ENCODE results near the gene CCR4. TPM values are rescaled to one million over a fixed set of nuclear protein-coding genes. Genes with fewer than 3 reads are reported as not detected.
"Not testable (repeated sequence)": the region's sequence is repeated elsewhere in the genome, so short reads cannot be mapped to it uniquely, and the experiment has no call there.

CCR4 gene
- total RNA-seq, 1 experiment from 2014 or later: not detected

DNA sequence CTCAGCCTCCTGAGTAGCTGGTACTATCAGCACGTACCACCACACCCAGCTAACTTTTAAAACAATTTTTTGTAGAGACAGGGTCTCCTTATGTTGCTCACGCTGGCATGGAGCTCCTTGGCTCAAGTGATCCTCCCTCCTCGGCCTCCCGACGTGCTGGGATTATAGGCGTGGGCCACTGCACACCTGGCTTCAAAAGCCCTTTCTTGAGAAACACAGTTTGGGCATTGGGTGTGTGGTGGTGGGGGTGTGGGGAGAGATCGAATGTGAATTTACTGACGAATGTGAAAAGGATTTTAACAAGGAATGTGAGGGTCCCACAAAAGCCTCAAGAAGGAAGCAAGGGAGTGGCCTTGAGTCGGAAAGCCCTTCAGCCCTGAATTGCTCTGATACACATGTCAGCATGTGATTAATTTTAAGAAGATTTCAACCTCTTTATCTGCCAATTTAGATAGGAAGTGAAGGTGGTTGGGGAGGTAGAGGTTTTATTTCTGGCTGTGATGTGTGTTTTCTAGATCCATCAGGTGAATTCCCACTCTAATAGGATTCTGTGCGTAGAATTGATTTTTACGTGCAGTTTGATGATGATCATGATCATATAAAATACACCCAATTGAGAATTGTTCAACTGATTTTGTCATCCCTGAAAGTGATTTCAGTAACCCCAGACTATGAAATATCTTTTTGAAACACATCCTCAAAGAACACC, 1.1 kb downstream of the CCR4 start:
- no peak for DNase-seq (ENCODE audit: low spot score)

DNA sequence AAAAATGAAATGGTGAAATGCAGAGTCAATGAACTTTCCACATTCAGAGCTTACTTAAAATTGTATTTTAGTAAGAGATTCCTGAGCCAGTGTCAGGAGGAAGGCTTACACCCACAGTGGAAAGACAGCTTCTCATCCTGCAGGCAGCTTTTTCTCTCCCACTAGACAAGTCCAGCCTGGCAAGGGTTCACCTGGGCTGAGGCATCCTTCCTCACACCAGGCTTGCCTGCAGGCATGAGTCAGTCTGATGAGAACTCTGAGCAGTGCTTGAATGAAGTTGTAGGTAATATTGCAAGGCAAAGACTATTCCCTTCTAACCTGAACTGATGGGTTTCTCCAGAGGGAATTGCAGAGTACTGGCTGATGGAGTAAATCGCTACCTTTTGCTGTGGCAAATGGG, 3.1 kb downstream of the CCR4 start:
- no peak for DNase-seq (ENCODE audit: low spot score)

DNA sequence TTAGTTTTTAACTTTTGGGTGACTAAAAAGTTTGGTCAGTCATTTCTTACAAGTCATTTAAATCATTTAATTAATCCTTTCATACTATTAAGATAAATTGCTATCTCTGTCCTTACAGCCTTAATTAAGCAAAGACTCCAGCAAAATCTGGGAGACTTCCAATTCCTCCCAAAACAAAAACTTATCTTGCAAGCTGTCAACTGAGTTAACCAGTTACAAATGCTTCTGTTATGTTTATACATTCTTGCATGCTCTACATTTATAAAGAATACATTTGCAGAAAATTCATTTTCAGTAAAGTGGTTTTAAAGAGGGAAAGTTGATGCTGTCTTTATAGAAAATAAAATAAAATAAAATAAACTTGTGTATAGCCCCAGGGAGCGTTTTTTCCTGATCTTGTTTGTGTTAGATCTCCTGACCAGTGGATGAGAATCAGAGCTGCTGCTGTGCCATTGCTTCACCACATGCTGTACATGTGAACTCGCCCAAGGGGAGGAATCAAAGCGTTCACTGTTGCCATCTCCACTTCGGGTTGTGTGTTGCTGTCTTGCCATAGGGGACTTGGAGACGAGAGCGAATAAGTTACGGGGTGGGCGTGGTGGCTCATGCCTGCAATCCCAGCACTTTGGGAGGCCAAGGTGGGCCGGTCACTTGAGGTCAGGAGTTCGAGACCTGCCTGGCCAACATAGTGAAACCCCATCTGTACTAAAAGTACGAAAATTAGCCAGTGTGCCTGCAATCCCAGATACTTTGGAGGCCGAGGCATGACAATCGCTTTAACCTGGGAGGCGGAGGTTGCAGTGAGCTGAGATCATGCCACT, 5.5 kb downstream of the CCR4 start:
- no peak for DNase-seq (ENCODE audit: low spot score)

DNA sequence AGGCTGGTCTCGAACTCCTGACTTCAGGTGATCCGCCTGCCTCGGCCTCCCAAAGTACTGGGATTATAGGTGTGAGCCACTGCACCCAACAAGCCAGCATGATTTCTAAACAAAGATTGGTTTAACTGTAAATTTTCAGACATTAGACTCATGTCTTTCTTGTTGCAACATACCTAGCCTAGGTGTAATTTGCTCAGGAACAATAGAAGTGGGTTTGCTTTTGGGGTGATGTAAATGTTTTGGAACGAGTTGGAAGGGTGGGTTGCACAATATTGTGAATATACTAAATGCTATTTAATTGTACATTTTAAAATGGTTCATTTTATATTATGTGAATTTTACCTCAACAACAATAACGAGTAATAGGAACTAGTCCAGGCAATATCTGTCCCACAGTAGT, 7.1 kb downstream of the CCR4 start:
- DNase-seq (ENCODE audit: low spot score): no peak

DNA sequence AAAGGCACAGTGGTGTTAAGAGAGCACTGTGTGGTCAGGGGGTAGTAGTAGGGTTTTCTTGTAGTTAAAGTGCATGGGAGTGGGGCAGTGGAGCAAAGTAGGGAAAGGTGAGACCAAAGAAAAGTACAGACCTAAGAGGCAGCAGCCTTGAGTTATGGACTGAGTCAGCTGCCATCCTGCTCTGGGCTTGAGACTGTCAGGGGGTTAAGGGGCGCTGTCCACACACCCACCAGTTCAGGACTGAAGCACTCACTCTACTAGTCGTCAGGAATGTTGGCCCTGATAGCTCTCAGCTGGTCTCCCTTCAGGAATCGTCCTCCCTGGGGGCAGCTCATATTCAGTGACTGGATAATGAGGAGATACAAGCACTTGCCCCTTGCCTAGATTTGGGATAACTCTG, 7.9 kb downstream of the CCR4 start:
- no peak for DNase-seq (ENCODE audit: low spot score)

DNA sequence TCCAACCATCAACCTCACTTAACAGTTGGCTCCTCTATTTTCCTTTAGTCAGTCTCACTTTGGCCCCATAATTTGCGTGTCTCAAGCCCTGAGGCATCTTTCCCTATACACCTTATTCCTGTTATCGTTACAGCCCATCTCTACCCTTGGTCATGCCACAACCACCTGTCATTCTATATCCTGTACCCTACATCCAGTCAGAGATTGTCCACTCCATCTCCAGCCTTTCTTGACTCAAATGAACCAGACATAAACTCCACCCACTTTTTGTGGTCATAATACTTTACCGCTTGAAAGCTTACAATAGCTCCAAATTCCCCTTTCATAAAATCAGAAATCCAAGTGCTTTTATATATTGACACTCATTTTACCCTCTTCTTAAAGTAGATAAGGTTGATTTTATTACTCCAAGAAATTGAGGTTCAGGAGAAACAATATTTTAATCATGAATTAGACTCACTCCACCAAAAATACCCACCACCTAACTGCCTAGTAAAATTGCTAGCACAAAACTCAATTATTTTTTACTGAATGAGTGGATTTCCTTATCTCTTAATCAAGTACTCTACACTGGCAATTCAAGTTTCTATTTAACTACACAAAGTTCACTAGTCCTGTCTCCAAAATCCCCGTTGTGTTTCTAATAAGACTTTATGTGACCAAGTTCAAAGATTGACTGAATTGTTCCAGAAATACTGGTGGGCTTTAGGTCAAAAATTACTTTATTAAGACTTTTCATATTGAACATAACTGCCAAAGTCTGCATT, 9.1 kb downstream of the CCR4 start:
- no peak for DNase-seq (ENCODE audit: low spot score)

DNA sequence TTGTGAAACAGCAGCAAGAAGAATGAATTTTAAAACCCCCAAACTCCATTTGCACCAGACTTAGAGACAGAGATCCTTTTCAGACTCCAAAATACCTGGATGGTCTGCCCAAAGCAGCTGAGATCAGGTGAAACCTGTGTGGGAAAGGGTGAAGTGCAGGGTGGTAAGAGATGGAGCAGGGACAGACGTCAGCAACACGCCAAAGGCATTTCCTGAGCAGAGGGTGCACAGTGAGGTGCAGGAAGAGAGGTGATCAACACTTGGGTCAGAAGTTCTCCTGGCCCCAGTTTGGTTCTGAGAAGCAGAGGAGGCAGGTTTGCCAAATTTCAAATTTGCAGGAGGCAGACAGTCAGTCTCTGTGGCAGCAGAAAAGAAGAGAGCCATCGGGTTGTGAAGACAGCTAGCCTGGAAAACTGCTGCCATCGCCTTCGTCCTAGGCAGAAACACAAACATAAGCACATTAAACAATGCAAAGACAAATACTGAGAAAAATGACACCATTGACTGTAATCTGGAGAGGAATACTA, 9.8 kb downstream of the CCR4 start:
- DNase-seq (ENCODE audit: low spot score): no peak

DNA sequence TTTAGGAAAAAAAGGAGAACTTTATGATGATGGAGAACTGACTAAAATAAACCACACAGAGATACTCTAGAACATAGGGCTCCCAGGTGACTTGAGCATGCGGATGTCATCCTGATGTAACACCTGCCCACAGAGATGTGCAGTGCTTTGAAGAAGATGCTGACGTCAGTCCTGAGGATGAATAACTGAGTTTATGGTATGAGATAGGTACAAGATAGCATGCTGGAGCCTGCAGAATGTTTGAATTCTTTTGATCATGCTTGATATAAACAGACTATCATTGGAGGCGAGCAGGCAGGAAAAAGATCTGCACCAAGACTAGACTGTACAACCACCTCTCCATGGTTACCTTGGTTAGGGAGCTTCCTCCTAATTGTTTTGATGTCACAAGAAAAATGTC, 12.4 kb downstream of the CCR4 start:
- no peak for DNase-seq (ENCODE audit: low spot score)

DNA sequence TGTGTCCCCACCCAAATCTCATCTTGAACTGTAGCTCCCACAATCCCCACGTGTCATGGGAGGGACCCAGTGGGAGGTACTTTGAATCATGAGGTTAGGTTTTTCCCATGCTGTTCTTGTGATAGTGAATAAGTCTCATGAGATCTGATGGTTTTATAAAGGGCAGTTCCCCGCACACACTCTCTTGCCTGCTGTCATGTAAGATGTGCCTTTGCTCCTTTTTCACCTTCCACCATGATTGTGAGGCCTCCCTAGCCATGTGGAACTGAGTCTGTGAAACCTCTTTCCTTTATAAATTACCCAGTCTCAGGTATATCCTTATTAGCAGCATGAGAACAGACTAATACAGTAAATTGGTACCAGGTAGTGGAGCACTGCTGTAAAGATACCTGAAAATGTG, 13.3 kb downstream of the CCR4 start:
- DNase-seq (ENCODE audit: low spot score): not testable (repeated sequence)

DNA sequence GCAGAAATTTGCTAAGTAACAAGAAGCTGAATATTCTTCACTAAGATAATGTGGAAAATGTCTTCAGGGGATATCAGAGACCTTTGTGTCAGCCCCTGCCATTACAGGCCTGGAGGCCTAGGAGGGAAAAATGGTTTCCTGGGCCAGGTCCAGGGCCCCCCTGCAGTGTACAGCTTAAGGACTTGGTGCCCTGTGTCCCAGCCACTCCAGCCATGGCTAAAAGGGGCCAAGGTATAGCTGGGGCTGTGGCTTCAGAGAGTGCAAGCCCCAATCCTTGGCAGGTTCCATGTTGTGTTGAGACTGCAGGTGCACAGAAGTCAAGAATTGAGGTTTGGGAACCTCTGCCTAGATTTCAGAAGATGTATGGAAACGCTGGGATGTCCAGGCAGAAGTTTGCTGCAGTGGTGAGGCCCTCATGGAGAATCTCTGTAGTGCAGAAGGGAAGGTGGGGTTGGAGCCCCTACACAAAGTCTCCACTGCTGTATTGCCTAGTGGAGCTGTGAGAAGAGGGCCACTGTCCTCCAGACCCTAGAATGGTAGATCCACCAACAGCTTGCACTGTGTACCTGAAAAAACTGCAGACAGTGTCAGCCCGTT, 14.3 kb downstream of the CCR4 start:
- not testable (repeated sequence) for DNase-seq (ENCODE audit: low spot score)

DNA sequence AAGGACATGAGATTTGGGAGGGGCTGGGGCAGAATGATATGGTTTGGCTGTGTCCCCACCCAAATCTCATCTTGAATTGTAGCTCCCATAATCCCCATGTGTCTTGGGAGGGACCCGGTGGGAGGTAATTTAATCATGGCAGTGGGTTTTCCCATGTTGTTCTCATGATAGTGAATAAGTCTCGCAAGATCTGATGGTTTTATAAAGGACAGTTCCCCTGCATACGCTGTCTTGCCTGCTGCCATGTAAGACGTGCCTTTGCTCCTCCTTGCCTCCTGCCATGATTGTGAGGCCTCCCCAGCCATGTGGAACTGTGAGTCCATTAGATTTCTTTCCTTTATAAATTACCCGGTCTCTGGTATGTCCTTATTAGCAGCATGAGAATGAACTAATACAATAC, 15.2 kb downstream of the CCR4 start:
- not testable (repeated sequence) for DNase-seq (ENCODE audit: low spot score)

DNA sequence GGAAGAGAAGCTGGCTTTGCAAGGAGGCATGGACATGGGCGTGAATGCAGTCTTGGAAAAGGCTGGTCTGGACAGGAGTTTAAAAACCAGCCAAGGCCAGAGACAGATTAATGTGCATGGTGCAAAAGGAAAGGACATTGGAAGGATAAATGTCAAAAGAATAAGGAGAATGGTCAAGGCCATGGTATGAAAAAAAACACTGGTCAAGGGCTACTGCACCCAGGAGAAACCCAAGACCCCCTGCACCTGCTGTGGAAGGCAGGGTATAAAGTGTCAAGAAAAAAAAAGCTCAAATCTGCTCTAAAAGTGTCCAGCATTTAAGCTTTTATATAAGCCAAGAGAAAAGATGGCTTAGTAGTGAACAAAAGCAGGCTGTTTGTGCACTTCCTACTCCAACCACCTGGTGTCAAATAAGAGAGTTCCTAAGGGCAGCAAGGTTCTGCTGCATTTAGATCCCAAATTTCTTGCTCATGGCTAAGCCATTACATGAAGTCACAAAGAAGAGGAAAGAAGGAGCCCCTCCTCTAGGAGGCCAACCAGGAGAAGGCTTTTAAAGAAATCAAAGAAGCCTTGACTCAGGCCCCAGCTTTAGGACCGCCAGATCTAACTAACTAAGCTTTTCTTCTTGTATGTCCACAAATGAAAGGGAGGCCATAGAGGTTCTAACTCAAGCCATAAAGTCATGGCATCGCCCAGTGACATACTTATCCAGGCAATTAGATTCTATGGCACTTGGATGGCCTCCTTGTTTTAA, 16.9 kb downstream of the CCR4 start:
- DNase-seq (ENCODE audit: low spot score): no peak

DNA sequence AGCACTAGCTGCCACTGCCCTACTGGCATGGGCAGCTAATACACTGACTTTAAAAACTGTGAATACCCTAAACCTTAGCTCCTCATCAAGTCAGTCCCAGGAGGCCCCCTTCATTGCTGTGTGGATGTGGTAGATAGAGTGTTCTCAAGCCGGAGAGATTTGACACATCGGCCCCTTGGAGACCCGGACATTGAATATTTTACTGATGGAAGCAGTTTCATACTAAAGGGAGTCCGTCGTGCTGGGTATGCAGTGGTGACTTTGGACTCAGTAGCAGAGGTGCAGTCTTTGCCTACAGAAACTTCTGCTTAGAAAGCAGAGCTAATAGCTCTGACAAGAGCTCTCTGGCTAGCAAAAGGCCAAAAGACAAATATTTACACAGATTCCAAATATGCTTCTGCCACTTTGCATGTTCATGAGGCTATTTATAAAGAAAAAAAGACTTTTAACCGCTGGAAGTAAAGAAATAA, 17.5 kb downstream of the CCR4 start:
- no peak for DNase-seq (ENCODE audit: low spot score)

DNA sequence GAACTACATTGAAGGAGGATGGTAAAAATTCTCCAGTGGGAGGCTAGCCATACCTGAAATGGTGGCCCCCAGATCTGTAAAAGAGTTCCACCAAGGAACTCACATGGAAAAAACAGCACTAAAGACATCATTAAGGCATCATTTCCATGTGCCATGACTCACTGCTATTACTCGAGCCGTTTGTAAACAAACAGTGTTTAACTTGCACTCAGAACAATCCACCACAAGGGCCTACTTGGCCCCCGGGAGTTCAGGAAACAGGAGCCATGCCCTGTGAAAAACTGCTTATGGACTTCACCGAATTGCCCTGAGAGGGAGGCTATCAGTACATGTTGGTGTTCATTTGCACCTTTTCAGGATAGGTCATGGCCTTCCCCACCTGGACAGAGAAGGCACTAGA, 18.2 kb downstream of the CCR4 start:
- DNase-seq (ENCODE audit: low spot score): no peak

DNA sequence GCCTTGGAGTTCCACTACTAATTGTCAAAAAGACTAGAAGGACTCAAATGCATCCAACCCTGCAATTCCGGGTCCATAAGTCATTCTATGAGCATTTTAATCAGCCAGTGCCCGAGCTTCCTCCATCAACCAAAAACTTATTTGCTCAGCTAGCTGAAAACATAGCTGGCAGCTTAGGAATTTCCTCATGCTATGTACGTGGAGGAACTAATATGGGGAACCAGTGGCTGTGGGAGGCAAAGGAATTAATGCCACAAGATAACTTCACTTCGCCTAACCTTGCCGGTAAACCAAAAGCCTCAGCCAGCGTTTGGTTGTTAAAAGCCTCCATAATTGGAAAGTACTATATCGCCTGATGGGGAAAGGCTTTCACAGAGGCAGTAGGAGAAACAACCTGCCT, 19.8 kb downstream of the CCR4 start:
- DNase-seq (ENCODE audit: low spot score): not testable (repeated sequence)

DNA sequence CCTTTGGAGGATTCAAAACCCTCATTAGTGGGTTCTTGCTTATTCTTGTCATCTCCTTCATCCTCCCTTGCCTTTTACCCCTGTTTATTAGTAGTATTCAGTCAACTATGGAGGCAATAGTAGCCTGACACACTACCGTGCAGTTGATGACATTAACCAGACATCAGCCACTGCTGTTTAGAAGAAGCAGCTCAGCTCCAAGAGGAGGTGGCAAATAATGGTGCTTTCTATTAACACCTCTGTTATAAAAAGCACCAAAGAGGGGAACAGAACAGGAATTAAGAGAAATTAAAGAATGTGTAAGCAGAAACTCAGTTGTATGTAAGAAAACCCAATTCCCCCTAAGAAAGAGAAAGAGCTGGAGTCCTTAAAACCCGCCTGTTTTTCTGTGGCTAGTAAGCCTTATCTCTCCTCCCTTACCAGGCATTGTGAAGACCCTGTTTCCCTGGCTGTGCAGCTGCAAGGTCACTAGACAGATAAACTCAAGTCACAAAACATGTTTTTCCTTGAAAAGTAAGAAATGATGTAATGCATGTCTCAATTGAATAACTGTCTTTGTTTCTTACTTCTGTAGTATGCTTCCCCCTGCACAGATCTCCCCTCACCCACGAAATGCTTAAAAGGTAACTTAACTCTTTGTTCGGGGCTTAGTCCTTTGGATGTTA, 21.2 kb downstream of the CCR4 start:
- no peak for DNase-seq (ENCODE audit: low spot score)

DNA sequence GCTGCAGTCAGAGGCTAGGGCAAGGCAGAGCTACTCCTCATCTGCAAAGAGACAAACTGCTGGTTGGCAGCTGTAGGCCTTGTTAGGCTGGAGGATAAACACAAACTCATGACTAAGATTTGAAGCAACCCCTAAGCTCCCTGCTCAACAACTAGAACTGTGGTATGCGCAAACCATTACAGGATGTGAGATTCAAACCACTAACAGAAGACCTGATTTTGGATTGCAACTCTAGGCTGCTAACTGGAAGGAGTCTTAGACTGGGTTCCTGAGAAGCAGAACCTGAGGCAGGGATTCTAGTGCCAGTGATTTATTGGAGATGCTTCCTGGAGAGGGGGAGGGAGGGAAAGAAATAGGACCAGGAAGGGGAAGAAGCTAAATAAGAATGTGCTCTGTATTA, 22.5 kb downstream of the CCR4 start:
- no peak for DNase-seq (ENCODE audit: low spot score)

DNA sequence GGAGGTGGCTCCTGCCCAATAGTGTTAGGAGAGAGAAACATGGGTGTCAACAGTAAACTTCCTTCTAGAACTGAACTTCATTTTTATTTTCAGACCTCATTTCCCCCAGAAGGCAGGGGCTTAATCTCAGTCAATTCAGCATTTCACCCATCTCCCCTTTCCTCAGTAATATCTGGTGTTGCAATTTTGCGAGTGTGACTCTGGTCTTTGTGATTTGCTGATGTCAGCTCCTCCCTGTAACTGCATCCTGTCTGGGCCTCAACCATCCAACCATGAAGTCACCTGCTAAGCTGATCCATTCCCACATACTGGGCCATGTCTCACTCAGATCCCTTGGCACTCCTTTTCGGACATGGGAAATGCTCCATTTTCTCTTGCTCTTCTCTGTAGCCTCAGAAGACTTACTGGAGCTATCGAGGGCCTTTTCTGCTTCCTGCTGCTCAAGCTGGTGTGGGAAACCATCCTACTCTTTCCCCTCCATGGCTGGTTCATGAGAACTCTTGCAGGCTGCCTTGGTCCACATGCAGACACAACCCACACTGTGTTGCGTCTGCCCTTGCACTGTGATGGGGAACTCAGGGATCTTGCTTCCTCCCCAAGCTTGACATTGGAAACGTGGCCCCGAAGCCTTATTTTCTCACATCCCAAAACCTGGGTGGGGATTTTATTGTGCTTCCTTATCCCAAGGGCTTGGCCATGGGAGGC, 24.6 kb downstream of the CCR4 start:
- DNase-seq (ENCODE audit: low spot score): no peak

DNA sequence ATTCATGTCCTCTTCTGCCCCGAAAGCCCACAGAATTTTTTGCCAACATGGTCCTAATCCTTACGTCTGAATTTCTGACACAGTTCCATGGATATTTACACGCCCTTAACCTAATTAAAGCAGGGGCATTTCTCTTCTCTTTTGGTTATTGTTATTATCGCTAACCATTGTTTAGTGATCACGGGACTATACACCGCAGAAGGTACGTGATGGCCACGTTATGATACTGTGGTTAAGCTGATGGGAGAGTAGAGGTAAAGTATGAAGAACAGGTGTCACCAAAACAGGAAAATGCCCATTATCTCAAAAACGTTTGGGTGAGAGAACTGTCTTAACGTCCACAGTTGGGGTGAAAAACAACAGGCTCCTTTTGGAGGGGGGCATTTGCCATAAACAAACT, 26.4 kb downstream of the CCR4 start:
- no peak for DNase-seq (ENCODE audit: low spot score)

DNA sequence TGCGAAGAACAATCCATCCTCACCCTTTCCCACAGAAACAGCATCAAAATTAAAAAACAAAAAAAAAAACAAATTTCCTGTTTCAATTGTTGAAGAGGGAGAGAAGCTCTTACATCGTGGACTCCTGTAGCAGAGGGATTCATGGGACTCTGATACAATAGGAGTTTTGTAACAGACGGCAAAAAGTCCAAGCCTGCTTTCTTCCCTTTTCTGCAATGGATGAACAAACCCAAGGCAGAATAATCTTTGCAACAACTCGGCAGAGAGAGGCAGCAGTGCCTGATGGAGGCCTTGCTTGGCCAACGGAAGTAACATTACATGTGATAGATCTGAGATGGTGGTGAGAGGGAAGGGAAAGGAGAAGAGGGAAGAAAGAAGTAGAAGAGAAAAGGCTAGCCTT, 26.9 kb downstream of the CCR4 start:
- DNase-seq (ENCODE audit: low spot score): no peak

Data from HT-29 (cell line).